ENCODE data around the gene TSEN54. TPM values are rescaled to one million over a fixed set of nuclear protein-coding genes. Genes with fewer than 3 reads are reported as not detected.
"Not testable (repeated sequence)": the region's sequence is repeated elsewhere in the genome, so short reads cannot be mapped to it uniquely, and the experiment has no call there.

The TSEN54 gene
- total RNA-seq, 1 donor: 12.1 TPM

- H3K4me3 ChIP-seq (ENCODE audit: low read depth, low read length): no peak overlapping the region
- TF ChIP-seq CTCF (IDR thresholded peaks at IDR 0.05; ENCODE audit: insufficient read depth, low read depth, low read length): no peak
- no peak for DNase-seq (ENCODE audit: low read depth)
These were observed 41.0 kb upstream of the TSEN54 start for GRCh38 chr17:75475144-75475835.

GRCh38 chr17:75475851-75476250, 40.5 kb upstream of the TSEN54 start:
- no peak for DNase-seq (ENCODE audit: low read depth)
- no peak for TF ChIP-seq CTCF (IDR thresholded peaks at IDR 0.05; ENCODE audit: insufficient read depth, low read depth, low read length)

GRCh38 chr17:75476271-75476671, 40.1 kb upstream of the TSEN54 start:
- H3K4me3 ChIP-seq (ENCODE audit: low read depth, low read length): no peak overlapping the region
- DNase-seq (ENCODE audit: low read depth): peak; percentile 18
- no peak for TF ChIP-seq CTCF (IDR thresholded peaks at IDR 0.05; ENCODE audit: insufficient read depth, low read depth, low read length)

More at GRCh38 chr17:75475851-75476250, 40.5 kb upstream of the TSEN54 start:
- H3K4me3 ChIP-seq (ENCODE audit: low read depth, low read length): no peak overlapping the region

- no peak for DNase-seq (ENCODE audit: low read depth)
- no peak for TF ChIP-seq CTCF (IDR thresholded peaks at IDR 0.05; ENCODE audit: insufficient read depth, low read depth, low read length)
- H3K4me3 ChIP-seq (ENCODE audit: low read depth, low read length): no peak overlapping the region
These were observed 39.4 kb upstream of the TSEN54 start for GRCh38 chr17:75476752-75477489.

- H3K4me3 ChIP-seq (ENCODE audit: low read depth, low read length); DNase-seq (ENCODE audit: low read depth): not testable (repeated sequence)
These were observed 38.9 kb upstream of the TSEN54 start for GRCh38 chr17:75477490-75477862.

DNA sequence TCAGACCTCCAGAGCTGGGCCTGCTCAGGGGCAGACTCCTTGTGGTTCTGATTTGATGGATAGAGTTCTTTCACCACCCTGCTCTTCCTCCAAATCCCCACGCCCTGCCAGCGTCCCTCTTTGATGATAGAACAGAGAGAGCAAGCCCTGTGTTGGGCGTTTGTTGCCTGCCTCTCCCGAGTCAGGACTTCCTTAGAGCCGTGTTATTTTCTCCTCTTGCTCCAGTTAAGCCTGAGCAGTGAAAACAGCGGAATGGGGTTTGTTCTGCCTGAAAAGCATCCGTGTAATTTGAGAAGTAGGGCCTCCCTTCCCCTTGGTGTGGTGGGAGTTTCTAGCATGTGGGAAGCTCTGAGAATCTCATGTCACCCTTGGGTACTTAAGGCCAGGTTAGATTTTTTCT, 37.8 kb upstream of the TSEN54 start:
- TF ChIP-seq CTCF (IDR thresholded peaks at IDR 0.05; ENCODE audit: insufficient read depth, low read depth, low read length): no peak
- no peak overlapping the region for H3K4me3 ChIP-seq (ENCODE audit: low read depth, low read length)
- DNase-seq (ENCODE audit: low read depth): peak; percentile 44

GRCh38 chr17:75480281-75480680, 36.0 kb upstream of the TSEN54 start:
- no peak for DNase-seq (ENCODE audit: low read depth)
- H3K4me3 ChIP-seq (ENCODE audit: low read depth, low read length): no peak overlapping the region
- TF ChIP-seq CTCF (IDR thresholded peaks at IDR 0.05; ENCODE audit: insufficient read depth, low read depth, low read length): no peak

Measured in fibroblast of villous mesenchyme (primary cell).